ENCODE results near the gene ISG20. TPM values are rescaled to one million over a fixed set of nuclear protein-coding genes. Genes with fewer than 3 reads are reported as not detected.

ISG20 gene
- total and polyA plus RNA-seq, 2 of the 8 experiments (the other 6 are each of a cell fraction or from before 2014, with no cell fraction given): 2.9 to 5.2 TPM

- no peak for TF ChIP-seq TEAD4 (IDR thresholded peaks at IDR 0.05; ENCODE audit: low read depth, low read length)
- TF ChIP-seq EP300 (IDR thresholded peaks at IDR 0.05; ENCODE audit: borderline replicate concordance in 1 of 2, low read depth in 2 of 2, low read length in 2 of 2): no peak
- no peak for TF ChIP-seq TAF1 (IDR thresholded peaks at IDR 0.05; ENCODE audit: low read depth, low read length)
- no peak for TF ChIP-seq RBBP5 (IDR thresholded peaks at IDR 0.05; ENCODE audit: borderline replicate concordance, low read depth, low read length)
- TF ChIP-seq YY1 (IDR thresholded peaks at IDR 0.05; ENCODE audit: low read depth, low read length): no peak
- TF ChIP-seq HDAC6 (IDR thresholded peaks at IDR 0.05; ENCODE audit: low read depth, low read length): no peak
- no peak for TF ChIP-seq CEBPB (IDR thresholded peaks at IDR 0.05; ENCODE audit: low read depth, low read length)
Measured at GRCh38 chr15:88651971-88652370, 13.2 kb downstream of the ISG20 start (continued).
